Spleen (tissue), 7 donors: ENCODE data around the gene SSRP1.

ENCODE experiments used
- POLR2A ChIP-seq, 3 donors: fragments of 450-650 bp; IDR thresholded peaks; one replicate each; pipeline ENCODE4 v1.5.1; 2017; ENCODE audit warnings: antibody characterized with exemption in 3 of 3, mild to moderate bottlenecking in 1 of 3
- TF ChIP-seq, protein P1 (sequence below), 11 experiments: fragments of 200-600 bp in 7 of 11; fragments of 450-650 bp in 4 of 11; sonication (generic) in 4 of 11; IDR thresholded peaks in 8 of 11; conservative IDR thresholded peaks in 3 of 11; 1 replicate in 7 of 11; 2 replicates in 4 of 11; pipeline versions ENCODE4 v1.4.0 to v1.8.0; 2016 to 2021; ENCODE audit warnings: antibody characterized with exemption in 11 of 11, inconsistent platforms in 4 of 11, mild to moderate bottlenecking in 1 of 11
- donor health status: DM: no; HTN: no; CAD: no; lungs with moderate emphysema.
- donor health status: DM: no; HTN: no; CAD: no.
- donor health status: DM: no; HTN: no; CAD: no.

DNA sequence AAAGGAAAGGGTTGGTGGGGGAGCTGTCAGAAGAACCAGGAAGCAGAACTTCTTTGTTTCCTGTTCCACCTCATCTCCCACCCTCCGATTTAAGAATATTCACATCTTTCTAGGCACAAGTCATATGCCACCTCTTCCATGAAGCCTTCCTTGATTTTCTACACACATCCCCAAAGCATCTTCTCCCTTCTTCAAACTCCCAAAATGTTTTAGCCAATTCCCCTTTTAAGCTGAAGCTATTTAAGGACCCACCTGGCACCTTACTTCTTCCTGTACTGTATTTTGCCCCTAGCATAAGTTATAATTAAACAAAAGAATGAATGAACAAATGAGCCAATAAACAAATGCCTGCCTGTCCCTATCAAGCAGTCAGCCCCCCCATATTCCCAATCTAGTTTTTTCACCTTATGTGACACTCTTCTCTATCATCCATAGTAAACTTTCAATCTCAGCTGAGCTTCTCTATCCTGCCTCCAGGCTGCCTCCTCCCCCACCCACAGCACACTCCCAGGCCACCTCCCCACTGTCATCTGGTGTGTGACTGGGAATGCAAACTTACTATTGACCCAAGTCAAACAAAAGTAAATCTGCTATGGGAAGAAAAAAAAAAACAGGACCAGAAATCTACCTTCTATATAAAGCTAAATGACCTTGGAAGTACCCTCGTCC lies 14.8 kb downstream of the SSRP1 start:
- no peak for TF ChIP-seq POLR2A (IDR thresholded peaks at IDR 0.05)
- TF ChIP-seq, protein P1, sequence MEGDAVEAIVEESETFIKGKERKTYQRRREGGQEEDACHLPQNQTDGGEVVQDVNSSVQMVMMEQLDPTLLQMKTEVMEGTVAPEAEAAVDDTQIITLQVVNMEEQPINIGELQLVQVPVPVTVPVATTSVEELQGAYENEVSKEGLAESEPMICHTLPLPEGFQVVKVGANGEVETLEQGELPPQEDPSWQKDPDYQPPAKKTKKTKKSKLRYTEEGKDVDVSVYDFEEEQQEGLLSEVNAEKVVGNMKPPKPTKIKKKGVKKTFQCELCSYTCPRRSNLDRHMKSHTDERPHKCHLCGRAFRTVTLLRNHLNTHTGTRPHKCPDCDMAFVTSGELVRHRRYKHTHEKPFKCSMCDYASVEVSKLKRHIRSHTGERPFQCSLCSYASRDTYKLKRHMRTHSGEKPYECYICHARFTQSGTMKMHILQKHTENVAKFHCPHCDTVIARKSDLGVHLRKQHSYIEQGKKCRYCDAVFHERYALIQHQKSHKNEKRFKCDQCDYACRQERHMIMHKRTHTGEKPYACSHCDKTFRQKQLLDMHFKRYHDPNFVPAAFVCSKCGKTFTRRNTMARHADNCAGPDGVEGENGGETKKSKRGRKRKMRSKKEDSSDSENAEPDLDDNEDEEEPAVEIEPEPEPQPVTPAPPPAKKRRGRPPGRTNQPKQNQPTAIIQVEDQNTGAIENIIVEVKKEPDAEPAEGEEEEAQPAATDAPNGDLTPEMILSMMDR (IDR thresholded peaks at IDR 0.05 in 8 of 11, conservative IDR thresholded peaks at IDR 0.05 in 3 of 11) = no peak
